ENCODE results near the gene KIR2DL1. TPM values are rescaled to one million over a fixed set of nuclear protein-coding genes. Genes with fewer than 3 reads are reported as not detected.
"Not testable (repeated sequence)": the region's sequence is repeated elsewhere in the genome, so short reads cannot be mapped to it uniquely, and the experiment has no call there.

KIR2DL1 gene
- total RNA-seq, 1 donor from 2014 or later: not detected

GRCh38 chr19:54817670-54818536 lies 48.3 kb downstream of the KIR2DL1 start:
- no peak for DNase-seq (ENCODE audit: low read depth in 2 of 2)

GRCh38 chr19:54824416-54824815 lies 54.8 kb downstream of the KIR2DL1 start:
- not testable (repeated sequence) for DNase-seq (ENCODE audit: low read depth in 2 of 2)

GRCh38 chr19:54825326-54825725 lies 55.7 kb downstream of the KIR2DL1 start:
- not testable (repeated sequence) for DNase-seq (ENCODE audit: low read depth in 2 of 2)

- not testable (repeated sequence) for DNase-seq (ENCODE audit: low read depth in 2 of 2)
These were observed 58.5 kb downstream of the KIR2DL1 start for GRCh38 chr19:54828064-54828463.

- DNase-seq (ENCODE audit: low read depth in 2 of 2): not testable (repeated sequence)
These were observed 62.9 kb downstream of the KIR2DL1 start, which contains the start of gene KIR2DS4 for GRCh38 chr19:54832496-54832895. TSS of gene KIR2DS4 (plus strand) at chr19:54832676.

Other genes with a start within 250 kb of the KIR2DL1 start
- not detected in 2 replicates for gene LILRA2, start 196.0 kb upstream of the KIR2DL1 start, total RNA-seq
- gene LILRA1, start 176.2 kb upstream of the KIR2DL1 start, total RNA-seq: not detected in 2 replicates
- gene LILRB1, start 139.3 kb upstream of the KIR2DL1 start, total RNA-seq: not detected in 2 replicates
- gene LILRB4, start 106.8 kb upstream of the KIR2DL1 start, total RNA-seq: not detected in 2 replicates
- not detected in 2 replicates for gene KIR3DL3, start 45.4 kb upstream of the KIR2DL1 start, total RNA-seq
- not detected in 2 replicates for gene KIR2DL3, start 31.3 kb upstream of the KIR2DL1 start, total RNA-seq
- gene KIR2DL4, start 33.8 kb downstream of the KIR2DL1 start, total RNA-seq: not detected in 2 replicates
- not detected in 2 replicates for gene KIR3DL1, start 46.7 kb downstream of the KIR2DL1 start, total RNA-seq
- gene KIR2DS4, start 62.9 kb downstream of the KIR2DL1 start, total RNA-seq: not detected in 2 replicates
- gene KIR3DL2, start 80.7 kb downstream of the KIR2DL1 start, total RNA-seq: not detected in 2 replicates
- gene FCAR, start 104.4 kb downstream of the KIR2DL1 start, total RNA-seq: not detected in 2 replicates
- not detected in 2 replicates for gene NCR1, start 136.4 kb downstream of the KIR2DL1 start, total RNA-seq
- gene NLRP7, start 177.7 kb downstream of the KIR2DL1 start, total RNA-seq: not detected in 2 replicates
- gene NLRP2, start 196.6 kb downstream of the KIR2DL1 start, total RNA-seq: 0.22 and 2.6 TPM in 2 replicates